AG04450 (cell line): ENCODE results near the gene GPD1. TPM values are rescaled to one million over a fixed set of nuclear protein-coding genes. Genes with fewer than 3 reads are reported as not detected.

Experiments
- CTCF ChIA-PET: fragments of 300-600, 350-600 bp; formaldehyde crosslinking; extraction: SDS; loops from one replicate; lab custom pipeline; 2022; ENCODE audit warnings: antibody characterized with exemption, inconsistent platforms; lab: Charles Lee
- POLR2A ChIA-PET: fragments of 350-600 bp; formaldehyde crosslinking; extraction: SDS; loops from one replicate; lab custom pipeline; 2021; ENCODE audit warnings: antibody characterized with exemption, inconsistent platforms; lab: Yijun Ruan, JAX
- DNase-seq: peaks from one replicate; pipeline ENCODE4 v3.0.0-alpha.2; 2011; ENCODE audit warnings: low read depth, low spot score
- H3K27ac ChIP-seq: one replicate; pipeline ENCODE4 v1.5.1; 2012; ENCODE audit warnings: low read depth, low read length, control low read depth
- H3K27me3 ChIP-seq: one replicate; pipeline ENCODE4 v1.6.0; 2012; ENCODE audit warnings: low read length; ENCODE audit not compliant: control insufficient read depth, insufficient read depth
- H3K4me3 ChIP-seq: 2 replicates; pipeline ENCODE4 v1.5.1; 2011; ENCODE audit warnings: mild to moderate bottlenecking, low read depth, low read length, control low read depth
- H3K9me3 ChIP-seq: 2 replicates; pipeline ENCODE4 v1.5.1; 2012; ENCODE audit warnings: low read length; ENCODE audit not compliant: control insufficient read depth, insufficient read depth
- CTCF ChIP-seq: IDR thresholded peaks from 2 replicates; pipeline ENCODE4 v1.5.1; 2011; ENCODE audit warnings: low read depth, low read length, control low read depth, inconsistent platforms
- polyA plus RNA-seq: library from polyadenylated mRNA; depleted of rRNA; stranded (reverse); fragments of >200 nt; gene quantifications from 2 replicates; pipeline ENCODE4 v1.2.3, GENCODE V29; 2011

The GPD1 gene
- polyA plus RNA-seq, 1 experiment = 0.04 TPM

- Histone ChIP-seq H3K27ac (no peak overlapping the region), H3K9me3 (no peaks in the 10 kb centered on the region), H3K27me3 (peaks cover 5% of the 10 kb centered on the region), H3K4me3 (no peak overlapping the region)
- ChIA-PET POLR2A (no interaction called here), CTCF (interaction anchor here (0.6 to 4.3 kb wide), 9 partner anchors 9 to 213 kb away, joined by 3 to 46 read pairs (median 5); partner anchors contain the start of gene COX14)
- DNase-seq = peak; percentile 42
- TF ChIP-seq CTCF = peak; percentile 64
These were observed 2.1 kb upstream of the GPD1 start for GRCh38 chr12:50101663-50102062.

GRCh38 chr12:50102131-50102531, 1.7 kb upstream of the GPD1 start:
- no peak for TF ChIP-seq CTCF
- H3K9me3 ChIP-seq = no peaks in the 10 kb centered on the region
- no peak for DNase-seq
- H3K27me3 ChIP-seq = peaks cover 5% of the 10 kb centered on the region
- no peak overlapping the region for H3K4me3 ChIP-seq
- POLR2A ChIA-PET = no interaction called here
- CTCF ChIA-PET = interaction anchor here (0.6 to 4.3 kb wide), 8 partner anchors 9 to 212 kb away, joined by 3 to 46 read pairs (median 6); partner anchors contain the start of gene COX14
- no peak overlapping the region for H3K27ac ChIP-seq

- no peak for TF ChIP-seq CTCF
- POLR2A ChIA-PET = interaction anchor here (1.4 kb wide), 1 partner anchor 9 kb away, joined by 7 read pairs; the partner anchor contains the start of gene COX14
- no peak overlapping the region for H3K27ac ChIP-seq
These were observed 1.0 kb upstream of the GPD1 start for GRCh38 chr12:50102646-50103309.

GRCh38 chr12:50103351-50103750, 457 bp upstream of the GPD1 start:
- CTCF ChIA-PET = interaction anchor here (1.6 to 4.3 kb wide), 5 partner anchors 8 to 136 kb away, joined by 4 to 46 read pairs (median 6); partner anchors contain the start of gene COX14
- H3K27me3 ChIP-seq = peaks cover 5% of the 10 kb centered on the region
- no peak overlapping the region for H3K4me3 ChIP-seq
- POLR2A ChIA-PET = interaction anchor here (1.4 kb wide), 1 partner anchor 9 kb away, joined by 7 read pairs; the partner anchor contains the start of gene COX14
- no peaks in the 10 kb centered on the region for H3K9me3 ChIP-seq
- no peak for DNase-seq
- TF ChIP-seq CTCF = no peak
- H3K27ac ChIP-seq = no peak overlapping the region

More at GRCh38 chr12:50102646-50103309, 1.0 kb upstream of the GPD1 start:
- Histone ChIP-seq H3K27me3 (peaks cover 5% of the 10 kb centered on the region), H3K9me3 (no peaks in the 10 kb centered on the region), H3K4me3 (no peak overlapping the region)
- CTCF ChIA-PET = interaction anchor here (0.6 to 4.3 kb wide), 10 partner anchors 8 to 212 kb away, joined by 3 to 46 read pairs (median 6); partner anchors contain the start of gene COX14
- no peak for DNase-seq
